HG02798 (cell line): Measurements from ENCODE around the gene LCOR.

ENCODE experiments used
- ATAC-seq: cut with Tn5 transposase; IDR thresholded peaks from one replicate; pipeline ENCODE4 v1.9.1; 2021; ENCODE audit warnings: mild to moderate bottlenecking; ENCODE audit not compliant: unreplicated experiment, poor library complexity

LCOR gene

GRCh38 chr10:97003804-97004201 is 171.7 kb downstream of the LCOR start:
- no peak for ATAC-seq

GRCh38 chr10:97004591-97004990 is 172.5 kb downstream of the LCOR start:
- ATAC-seq: no peak

GRCh38 chr10:97005349-97005748 is 173.3 kb downstream of the LCOR start:
- ATAC-seq: no peak

GRCh38 chr10:97006364-97006763 is 174.3 kb downstream of the LCOR start:
- no peak for ATAC-seq

- no peak for ATAC-seq
These were observed 175.3 kb downstream of the LCOR start for GRCh38 chr10:97007417-97007816.

- no peak for ATAC-seq
These were observed 178.7 kb downstream of the LCOR start for GRCh38 chr10:97010695-97011206.

GRCh38 chr10:97011397-97011796 is 179.3 kb downstream of the LCOR start:
- no peak for ATAC-seq

GRCh38 chr10:97012470-97012869 is 180.4 kb downstream of the LCOR start:
- ATAC-seq: no peak

- no peak for ATAC-seq
These were observed 181.5 kb downstream of the LCOR start for GRCh38 chr10:97013568-97013967.

GRCh38 chr10:97013983-97014382 is 181.9 kb downstream of the LCOR start:
- ATAC-seq: no peak

- ATAC-seq: no peak
These were observed 183.1 kb downstream of the LCOR start for GRCh38 chr10:97015240-97015639.

GRCh38 chr10:97016728-97017473 is 184.8 kb downstream of the LCOR start:
- ATAC-seq: peak; percentile 74

- no peak for ATAC-seq
These were observed 185.4 kb downstream of the LCOR start for GRCh38 chr10:97017474-97017903.

GRCh38 chr10:97018251-97019212 is 186.4 kb downstream of the LCOR start:
- ATAC-seq: no peak

GRCh38 chr10:97019213-97019844 is 187.2 kb downstream of the LCOR start:
- ATAC-seq: no peak

- no peak for ATAC-seq
These were observed 188.6 kb downstream of the LCOR start for GRCh38 chr10:97020452-97021400.

- ATAC-seq: no peak
These were observed 190.5 kb downstream of the LCOR start for GRCh38 chr10:97022616-97023015.

GRCh38 chr10:97023401-97024167 is 191.5 kb downstream of the LCOR start:
- ATAC-seq: no peak
